HFFc6 (cell line): ENCODE data around the gene XXYLT1. TPM values are rescaled to one million over a fixed set of nuclear protein-coding genes. Genes with fewer than 3 reads are reported as not detected.
A peak's percentile ranks its signal among the peaks of the same experiment; 100 is the strongest.

ENCODE experiments used
- DNase-seq: peaks from one replicate; pipeline ENCODE4 v3.0.0-alpha.2; 2018
- H3K27ac Mint-ChIP-seq: 2 replicates; pipeline ENCODE4 v1.8.0; 2020; ENCODE audit warnings: mild to moderate bottlenecking, mixed read lengths
- H3K27me3 Mint-ChIP-seq: 2 replicates; pipeline ENCODE4 v1.8.0; 2021; ENCODE audit warnings: mild to moderate bottlenecking, moderate library complexity, mixed read lengths; ENCODE audit not compliant: insufficient read depth
- H3K36me3 Mint-ChIP-seq: 2 replicates; pipeline ENCODE4 v1.8.0; 2021; ENCODE audit warnings: low read depth, mixed read lengths
- H3K4me1 Mint-ChIP-seq: 2 replicates; pipeline ENCODE4 v1.8.0; 2020; ENCODE audit warnings: low read depth, mixed read lengths
- H3K4me3 Mint-ChIP-seq: 2 replicates; pipeline ENCODE4 v1.8.0; 2020; ENCODE audit warnings: mild to moderate bottlenecking, moderate library complexity, mixed read lengths
- H3K9me3 Mint-ChIP-seq: 2 replicates; pipeline ENCODE4 v1.8.0; 2020; ENCODE audit warnings: mild to moderate bottlenecking, mixed read lengths
- CTCF ChIP-seq: fragments of 200-600 bp; sonication (generic); IDR thresholded peaks from 2 replicates; pipeline ENCODE4 v1.5.0; 2021; ENCODE audit warnings: antibody characterized with exemption, mild to moderate bottlenecking
- total RNA-seq, 6 experiments: library from RNA; stranded (reverse); fragmentation: NEBNext Ultra II Directional; extraction: Animal tissue kit (Norgen Biotek cat#: 25700); gene quantifications; 2 replicates in 1 of 6; 3 replicates in 5 of 6; pipeline ENCODE4 v1.2.3, GENCODE V29; 2021

Gene XXYLT1
- total RNA-seq, 6 experiments from 2014 or later: 16.9 to 24.2 (median 18.3) TPM

- peaks cover 27% of the 10 kb centered on the region for H3K27me3 Mint-ChIP-seq
- H3K27ac Mint-ChIP-seq: no peak overlapping the region
- H3K9me3 Mint-ChIP-seq: no peaks in the 10 kb centered on the region; the same call in 1 of the 2 replicates
- TF ChIP-seq CTCF: no peak
- no peaks in the 10 kb centered on the region for H3K4me1 Mint-ChIP-seq
- no peaks in the 10 kb centered on the region for H3K36me3 Mint-ChIP-seq
- no peak for DNase-seq
- H3K4me3 Mint-ChIP-seq: no peak overlapping the region
Observed at GRCh38 chr3:195036574-195036973, 234.4 kb downstream of the XXYLT1 start.

GRCh38 chr3:195036203-195036505 lies 234.8 kb downstream of the XXYLT1 start:
- Mint-ChIP-seq H3K9me3 (no peaks in the 10 kb centered on the region; the same call in 1 of the 2 replicates), H3K27me3 (peaks cover 27% of the 10 kb centered on the region), H3K27ac (no peak overlapping the region), H3K4me3 (no peak overlapping the region), H3K36me3 (no peaks in the 10 kb centered on the region), H3K4me1 (no peaks in the 10 kb centered on the region)
- DNase-seq: no peak
- no peak for TF ChIP-seq CTCF

GRCh38 chr3:195035345-195036202 lies 235.4 kb downstream of the XXYLT1 start:
- Mint-ChIP-seq H3K27ac (no peak overlapping the region), H3K27me3 (peaks cover 23% of the 10 kb centered on the region), H3K36me3 (no peaks in the 10 kb centered on the region), H3K4me1 (no peaks in the 10 kb centered on the region), H3K4me3 (no peak overlapping the region), H3K9me3 (no peaks in the 10 kb centered on the region; the same call in 1 of the 2 replicates)
- peak; percentile 53 for TF ChIP-seq CTCF
- DNase-seq: no peak

GRCh38 chr3:195034541-195034940 lies 236.4 kb downstream of the XXYLT1 start:
- Mint-ChIP-seq H3K36me3 (no peaks in the 10 kb centered on the region), H3K27me3 (peaks cover 26% of the 10 kb centered on the region)

GRCh38 chr3:195034101-195034500 lies 236.9 kb downstream of the XXYLT1 start:
- no peak for TF ChIP-seq CTCF
- Mint-ChIP-seq H3K4me3 (no peak overlapping the region), H3K36me3 (no peaks in the 10 kb centered on the region), H3K4me1 (no peaks in the 10 kb centered on the region), H3K27ac (no peak overlapping the region), H3K9me3 (no peaks in the 10 kb centered on the region; the same call in 1 of the 2 replicates), H3K27me3 (peaks cover 24% of the 10 kb centered on the region)
- DNase-seq: no peak

More at GRCh38 chr3:195034541-195034940, 236.4 kb downstream of the XXYLT1 start:
- TF ChIP-seq CTCF: no peak
- Mint-ChIP-seq H3K27ac (no peak overlapping the region), H3K4me3 (no peak overlapping the region), H3K4me1 (no peaks in the 10 kb centered on the region), H3K9me3 (no peaks in the 10 kb centered on the region; the same call in 1 of the 2 replicates)
- no peak for DNase-seq
